ENCODE data around the gene CASKIN2. TPM values are rescaled to one million over a fixed set of nuclear protein-coding genes. Genes with fewer than 3 reads are reported as not detected.

CASKIN2 gene
- total RNA-seq, 1 experiment from 2014 or later = 37.0 TPM

- no peak overlapping the region for H3K56ac ChIP-seq (ENCODE audit: insufficient read length, low read depth, low read length)
- H2BK12ac ChIP-seq (ENCODE audit: insufficient read length, low read depth, low read length) = no peak overlapping the region
- WGBS (ENCODE audit: extremely low coverage, insufficient read length, low lambda C conversion rate) = no CpG with 5 or more reads among the region's 33 CpGs
- no peak overlapping the region for H4K91ac ChIP-seq (ENCODE audit: insufficient read length, low read depth, low read length)
- H3K9ac ChIP-seq (ENCODE audit: extremely low read depth, insufficient read length, low read length) = no peak overlapping the region
- no peaks in the 10 kb centered on the region for H3K27me3 ChIP-seq (ENCODE audit: insufficient read depth, low read length)
- no peak overlapping the region for H3T11ph ChIP-seq (ENCODE audit: low read length)
- peaks cover 26 to 29% of the 10 kb centered on the region in 2 experiments for H3K4me1 Mint-ChIP-seq
- no peak overlapping the region for H2BK15ac ChIP-seq (ENCODE audit: low read depth, low read length)
- H3K18ac ChIP-seq (ENCODE audit: insufficient read length, low read depth, low read length) = no peak overlapping the region
- H4K8ac ChIP-seq (replicated peaks; ENCODE audit: insufficient read length, low read depth, low read length) = no peak overlapping the region
- no peaks in the 10 kb centered on the region for H3K9me3 ChIP-seq (ENCODE audit: control insufficient read depth, low read depth, low read length)
- H3K4me2 ChIP-seq (ENCODE audit: insufficient read depth, insufficient read length, low read length) = no peak overlapping the region
- no peak overlapping the region for H2AFZ ChIP-seq (ENCODE audit: low read length)
- H3K27ac Mint-ChIP-seq = peak overlapping the region in 1 of 3 experiments; percentile 13; a peak in 2 of 7 replicates
- no peak for TF ChIP-seq CTCF (conservative IDR thresholded peaks at IDR 0.05)
- H3K79me1 ChIP-seq (ENCODE audit: insufficient read depth, low read depth, low read length, poor library complexity, severe bottlenecking) = no peaks in the 10 kb centered on the region
- no peak overlapping the region for H3K23ac ChIP-seq (ENCODE audit: insufficient read length, low read depth, low read length)
- H2BK20ac ChIP-seq (ENCODE audit: low read depth, low read length, poor library complexity, severe bottlenecking) = no peak overlapping the region
- H2AK5ac ChIP-seq (ENCODE audit: insufficient read length, low read length) = no peak overlapping the region
- H4K5ac ChIP-seq (ENCODE audit: insufficient read length, low read depth, low read length) = no peak overlapping the region
- no peaks in the 10 kb centered on the region for H4K20me1 ChIP-seq (ENCODE audit: control insufficient read depth, insufficient read depth, insufficient read length)
- H2BK120ac ChIP-seq (ENCODE audit: low read depth, low read length, poor library complexity, severe bottlenecking) = no peak overlapping the region
- no peaks in the 10 kb centered on the region for H3K9me3 Mint-ChIP-seq
- no peaks in the 10 kb centered on the region; the same call in 1 of the 2 replicates for H3K4me1 ChIP-seq (ENCODE audit: insufficient read depth, low read length)
- DNase-seq = no peak
- no peak overlapping the region for H2BK5ac ChIP-seq (ENCODE audit: insufficient read length, low read length)
- peak overlapping the region in 1 of 2 experiments; percentile 20; a peak in 1 of 5 replicates for H3K4me3 Mint-ChIP-seq
- no peak overlapping the region for H3K4ac ChIP-seq (ENCODE audit: low read depth, low read length)
- H3K36me3 Mint-ChIP-seq (ENCODE audit: insufficient read depth in 1 of 3, low read depth in 3 of 3) = peaks cover 12 to 56% (median 53%) of the 10 kb centered on the region in 3 experiments; a peak in 6 of 7 replicates
- H3K27ac ChIP-seq (ENCODE audit: insufficient read length, low read depth, low read length) = no peak overlapping the region
- no peaks in the 10 kb centered on the region for H3K79me2 ChIP-seq (ENCODE audit: insufficient read depth, low read length)
- H3K14ac ChIP-seq (ENCODE audit: insufficient read depth, low read length) = no peak overlapping the region
- H3K23me2 ChIP-seq (ENCODE audit: insufficient read length, low read depth, low read length, poor library complexity, severe bottlenecking) = peaks cover 16% of the 10 kb centered on the region
- peaks cover 2% of the 10 kb centered on the region for H3K27me3 Mint-ChIP-seq (ENCODE audit: low read depth)
Observed at GRCh38 chr17:75521951-75522727, 6.8 kb upstream of the CASKIN2 start.
